ENCODE measurements around the gene GPATCH2L. TPM values are rescaled to one million over a fixed set of nuclear protein-coding genes. Genes with fewer than 3 reads are reported as not detected.

Gene GPATCH2L
- total and polyA plus RNA-seq, 8 donors, result 38.9 to 50.5 (median 42.8) TPM

DNA sequence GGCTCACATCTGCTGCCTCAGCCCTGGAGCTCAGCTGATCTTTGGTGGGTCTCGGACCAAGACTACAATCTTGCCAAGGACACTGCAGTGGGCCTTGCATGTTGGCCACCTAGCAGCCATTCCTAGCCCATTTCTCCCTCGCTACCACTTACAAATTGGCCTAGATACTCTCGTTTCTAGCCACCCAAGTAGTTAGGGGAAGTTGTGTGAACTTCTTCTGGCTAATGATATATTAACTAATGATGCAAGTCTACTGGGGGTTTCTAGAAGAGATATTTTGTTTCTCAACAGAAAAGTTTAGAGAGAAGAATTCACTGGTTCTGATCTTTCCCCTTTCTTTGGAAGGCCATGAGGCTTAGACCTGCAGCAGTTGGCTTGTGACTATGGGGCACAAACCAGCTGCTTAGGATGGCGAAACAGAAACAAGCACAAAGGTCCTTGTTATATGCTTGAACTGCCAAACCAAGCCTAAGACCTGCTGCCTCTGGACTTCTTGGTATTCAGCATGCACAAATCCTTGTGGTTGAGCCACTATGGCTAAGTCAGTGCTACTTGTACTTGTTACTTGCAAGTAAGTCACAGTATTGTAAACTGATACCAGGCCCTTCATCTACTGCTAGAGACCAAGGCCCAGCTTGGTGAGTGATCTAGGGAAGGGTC, 30.5 kb upstream of the GPATCH2L start:
- DNase-seq, result no peak
- intact Hi-C loops (cut with DNase I), result no loop called here
- Histone ChIP-seq H3K27ac (no peak overlapping the region), H3K27me3 (no peaks in the 10 kb centered on the region), H3K36me3 (no peaks in the 10 kb centered on the region), H3K9me3 (no peaks in the 10 kb centered on the region), H3K4me3 (no peak overlapping the region), H3K4me1 (no peaks in the 10 kb centered on the region)
- TF ChIP-seq, protein P1, sequence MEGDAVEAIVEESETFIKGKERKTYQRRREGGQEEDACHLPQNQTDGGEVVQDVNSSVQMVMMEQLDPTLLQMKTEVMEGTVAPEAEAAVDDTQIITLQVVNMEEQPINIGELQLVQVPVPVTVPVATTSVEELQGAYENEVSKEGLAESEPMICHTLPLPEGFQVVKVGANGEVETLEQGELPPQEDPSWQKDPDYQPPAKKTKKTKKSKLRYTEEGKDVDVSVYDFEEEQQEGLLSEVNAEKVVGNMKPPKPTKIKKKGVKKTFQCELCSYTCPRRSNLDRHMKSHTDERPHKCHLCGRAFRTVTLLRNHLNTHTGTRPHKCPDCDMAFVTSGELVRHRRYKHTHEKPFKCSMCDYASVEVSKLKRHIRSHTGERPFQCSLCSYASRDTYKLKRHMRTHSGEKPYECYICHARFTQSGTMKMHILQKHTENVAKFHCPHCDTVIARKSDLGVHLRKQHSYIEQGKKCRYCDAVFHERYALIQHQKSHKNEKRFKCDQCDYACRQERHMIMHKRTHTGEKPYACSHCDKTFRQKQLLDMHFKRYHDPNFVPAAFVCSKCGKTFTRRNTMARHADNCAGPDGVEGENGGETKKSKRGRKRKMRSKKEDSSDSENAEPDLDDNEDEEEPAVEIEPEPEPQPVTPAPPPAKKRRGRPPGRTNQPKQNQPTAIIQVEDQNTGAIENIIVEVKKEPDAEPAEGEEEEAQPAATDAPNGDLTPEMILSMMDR (IDR thresholded peaks at IDR 0.05), result no peak
- no peak for ATAC-seq

DNA sequence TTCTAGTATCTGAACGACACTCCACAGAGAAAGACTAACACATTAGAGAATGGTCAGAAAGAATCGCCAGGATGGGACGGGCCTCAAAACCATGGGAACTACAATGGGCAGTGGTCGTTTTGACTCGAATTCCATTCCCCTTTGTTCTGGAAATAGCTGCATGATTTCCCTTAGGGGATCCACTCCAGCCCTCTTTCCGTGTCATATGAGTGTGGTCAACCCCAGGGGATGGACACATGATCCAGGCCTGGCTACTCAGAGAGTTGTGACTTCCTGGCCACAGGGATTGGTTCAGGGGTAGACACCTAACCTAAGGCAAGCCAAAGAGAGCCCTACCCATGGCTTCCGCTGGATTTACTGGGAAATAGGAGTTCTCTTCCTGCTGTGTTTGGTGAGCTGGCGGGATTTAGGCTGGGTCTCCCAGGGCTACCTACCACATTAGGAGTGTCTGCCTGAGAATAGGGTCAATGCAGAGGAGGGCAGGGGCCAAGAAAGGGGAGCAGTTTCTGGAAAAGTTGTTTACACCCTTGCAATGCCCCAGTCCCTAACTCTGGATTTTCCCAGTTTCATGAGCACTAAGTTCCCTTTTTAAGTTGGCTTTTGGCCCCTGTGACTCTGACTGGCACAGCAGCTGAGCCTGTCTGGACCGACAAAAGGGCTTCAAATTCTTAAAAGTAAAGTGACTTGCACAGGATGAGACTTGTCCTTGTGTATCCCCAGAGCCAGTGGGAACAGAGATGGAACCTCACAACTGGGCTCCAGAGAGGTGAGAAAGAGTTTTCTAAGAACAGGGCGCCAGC, 28.1 kb upstream of the GPATCH2L start:
- intact Hi-C loops (cut with DNase I), result no loop called here
- Histone ChIP-seq H3K27ac (no peak overlapping the region), H3K4me1 (no peaks in the 10 kb centered on the region), H3K27me3 (peaks cover 0 to 7% of the 10 kb centered on the region in 2 donors), H3K9me3 (no peaks in the 10 kb centered on the region), H3K4me3 (no peak overlapping the region), H3K36me3 (no peaks in the 10 kb centered on the region)
- no peak for DNase-seq
- no peak for ATAC-seq
- TF ChIP-seq, protein P1 (IDR thresholded peaks at IDR 0.05), result no peak

DNA sequence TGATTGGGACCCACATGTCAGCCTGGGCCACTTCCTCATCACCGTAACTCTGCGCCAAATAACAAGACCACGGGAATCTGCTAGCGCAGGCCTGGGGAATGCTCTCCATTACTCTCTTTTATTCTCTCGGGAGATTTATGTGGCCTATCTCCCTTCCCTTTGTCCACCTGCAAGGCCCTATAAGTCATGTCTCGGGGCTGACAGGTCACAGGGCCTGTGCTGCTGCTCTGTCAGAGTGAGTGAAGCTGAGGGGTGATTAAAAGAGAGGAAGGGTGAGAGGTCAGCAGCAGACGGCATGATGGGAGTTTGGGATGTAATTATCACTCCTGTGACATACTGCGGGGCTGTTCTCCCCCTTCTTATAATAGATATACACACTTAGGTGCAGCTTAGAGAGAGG, 26.2 kb upstream of the GPATCH2L start:
- DNase-seq, result no peak
- intact Hi-C loops (cut with DNase I), result no loop called here

DNA sequence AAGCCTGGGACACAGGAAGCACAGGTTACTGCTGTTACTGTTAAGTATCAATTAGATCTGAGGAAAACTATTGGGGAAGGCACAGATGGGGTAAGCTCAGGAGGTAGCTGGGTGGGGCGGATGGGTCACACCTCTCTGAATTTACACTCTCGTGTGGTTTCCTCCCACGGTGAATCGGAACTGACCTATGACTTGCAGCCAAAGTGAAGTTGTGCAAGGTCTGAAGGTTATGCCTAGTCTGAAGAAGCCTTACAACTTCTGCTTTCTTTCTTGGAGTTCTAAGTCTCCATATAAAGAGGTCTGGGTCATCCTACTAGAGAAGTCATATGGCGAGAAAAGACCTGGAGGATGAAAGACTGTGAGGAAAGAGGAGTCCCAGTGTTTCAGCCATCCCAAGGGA, 25.6 kb upstream of the GPATCH2L start:
- Histone ChIP-seq H3K9me3 (no peaks in the 10 kb centered on the region), H3K4me1 (no peaks in the 10 kb centered on the region), H3K27me3 (peaks cover 0 to 32% of the 10 kb centered on the region in 2 donors), H3K4me3 (no peak overlapping the region), H3K36me3 (no peaks in the 10 kb centered on the region), H3K27ac (no peak overlapping the region)
- DNase-seq (no peak), ATAC-seq (no peak)
- intact Hi-C loops (cut with DNase I), result no loop called here
- TF ChIP-seq, protein P1 (IDR thresholded peaks at IDR 0.05), result no peak

More for the DNA sequence above, 26.2 kb upstream of the GPATCH2L start:
- H3K27ac ChIP-seq, result no peak overlapping the region
- no peaks in the 10 kb centered on the region for H3K36me3 ChIP-seq
- no peaks in the 10 kb centered on the region for H3K9me3 ChIP-seq
- ATAC-seq, result no peak
- TF ChIP-seq, protein P1 (IDR thresholded peaks at IDR 0.05), result no peak
- no peak overlapping the region for H3K4me3 ChIP-seq
- H3K4me1 ChIP-seq, result no peaks in the 10 kb centered on the region
- peaks cover 0 to 26% of the 10 kb centered on the region in 2 donors for H3K27me3 ChIP-seq

DNA sequence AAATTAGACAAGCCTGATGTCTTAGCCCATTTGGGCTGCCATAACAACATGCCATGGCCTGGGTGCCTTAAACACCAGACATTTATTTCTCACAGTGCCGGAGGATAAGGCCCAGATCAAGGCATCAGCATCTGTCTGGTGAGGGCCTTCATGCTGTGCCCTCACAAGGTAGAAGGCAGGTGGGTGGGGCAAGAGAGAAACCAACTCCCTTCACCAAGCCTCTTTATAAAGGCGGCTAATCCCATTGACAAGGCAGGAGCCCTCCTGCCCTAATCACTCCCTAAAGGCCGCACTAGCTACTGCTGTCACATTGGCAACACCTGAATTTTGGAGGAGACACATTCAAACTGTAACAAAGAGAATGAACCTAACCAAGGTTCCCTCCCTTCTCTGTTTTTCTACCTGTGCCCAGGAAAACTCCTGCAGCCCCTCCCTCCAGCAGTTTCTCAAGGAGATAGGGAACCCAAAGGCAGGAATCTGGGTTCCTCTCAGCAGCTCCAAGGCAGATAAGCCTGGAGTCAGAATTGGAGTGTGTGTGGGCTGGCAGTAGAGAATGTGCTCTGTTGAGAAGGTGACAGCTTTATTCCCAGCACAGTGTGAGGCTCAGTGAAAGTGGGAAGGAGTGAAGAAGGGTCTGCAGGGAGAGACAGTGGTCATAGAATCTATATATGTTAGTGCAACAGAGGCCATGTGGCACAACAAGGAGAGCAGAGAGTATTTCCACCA, 21.7 kb upstream of the GPATCH2L start:
- no peak overlapping the region for H3K27ac ChIP-seq
- peaks cover 5 to 71% of the 10 kb centered on the region in 2 donors for H3K27me3 ChIP-seq
- no peaks in the 10 kb centered on the region for H3K9me3 ChIP-seq
- DNase-seq, result no peak
- H3K36me3 ChIP-seq, result no peaks in the 10 kb centered on the region
- H3K4me3 ChIP-seq, result no peak overlapping the region
- no peak for ATAC-seq
- intact Hi-C loops (cut with DNase I), result no loop called here
- H3K4me1 ChIP-seq, result no peaks in the 10 kb centered on the region
- TF ChIP-seq, protein P1 (IDR thresholded peaks at IDR 0.05), result no peak
